Panc1 (cell line): ENCODE results near the gene IGSF11.

Source experiments
- POLR2AphosphoS5 ChIP-seq: IDR thresholded peaks from 2 replicates; pipeline ENCODE4 v1.6.1; 2012; ENCODE audit warnings: mild to moderate bottlenecking, low read depth, low read length, moderate library complexity
- TF ChIP-seq, protein P1 (sequence below): fragments of 450-650 bp; IDR thresholded peaks from 2 replicates; pipeline ENCODE4 v1.5.1; 2017; ENCODE audit warnings: mild to moderate bottlenecking
- TF ChIP-seq, protein P2 (sequence below), 2 experiments: IDR thresholded peaks; 2 replicates each; pipeline ENCODE4 v1.6.1; 2011 to 2012; ENCODE audit warnings: low read depth in 2 of 2, control low read depth in 1 of 2, low read length in 1 of 2, mild to moderate bottlenecking in 1 of 2, moderate library complexity in 1 of 2; ENCODE audit not compliant: insufficient read depth in 1 of 2

DNA sequence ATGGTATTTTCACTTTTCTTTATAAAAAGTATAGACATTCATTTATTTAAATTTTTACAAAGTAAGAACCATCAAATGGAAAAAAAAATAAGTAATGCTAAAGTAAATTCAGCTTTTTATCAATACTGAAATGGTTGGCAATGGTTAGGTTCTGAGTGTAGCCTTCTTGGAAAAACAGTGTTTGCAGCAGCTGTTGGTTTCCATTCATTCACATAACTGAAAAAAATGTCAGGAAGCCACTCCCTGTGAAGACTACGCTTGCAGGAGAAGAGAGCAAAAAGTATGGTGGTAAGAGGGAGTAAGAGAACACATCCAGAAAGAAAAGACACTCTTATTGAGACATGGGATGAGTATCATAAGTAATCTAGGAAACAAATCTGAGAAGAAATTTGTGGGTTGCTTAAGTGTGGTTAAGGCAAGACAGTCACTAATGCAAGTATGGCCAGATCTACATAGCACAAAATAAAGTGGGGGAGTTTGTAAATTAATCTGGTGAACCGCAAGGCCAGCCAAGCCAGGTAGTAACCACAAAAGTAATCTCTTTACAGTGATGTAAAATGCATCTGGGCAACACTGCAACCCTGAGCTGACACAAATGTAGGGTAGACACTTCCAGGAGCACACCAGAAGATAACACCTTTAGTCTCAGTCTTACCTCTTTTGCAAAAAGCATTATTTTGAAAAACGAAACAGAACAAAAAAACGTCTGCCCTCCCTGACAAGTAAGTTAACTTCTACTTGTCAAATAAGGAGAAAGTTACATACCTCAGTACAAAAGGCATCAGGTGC lies 133.7 kb downstream of the IGSF11 start:
- TF ChIP-seq, protein P1, sequence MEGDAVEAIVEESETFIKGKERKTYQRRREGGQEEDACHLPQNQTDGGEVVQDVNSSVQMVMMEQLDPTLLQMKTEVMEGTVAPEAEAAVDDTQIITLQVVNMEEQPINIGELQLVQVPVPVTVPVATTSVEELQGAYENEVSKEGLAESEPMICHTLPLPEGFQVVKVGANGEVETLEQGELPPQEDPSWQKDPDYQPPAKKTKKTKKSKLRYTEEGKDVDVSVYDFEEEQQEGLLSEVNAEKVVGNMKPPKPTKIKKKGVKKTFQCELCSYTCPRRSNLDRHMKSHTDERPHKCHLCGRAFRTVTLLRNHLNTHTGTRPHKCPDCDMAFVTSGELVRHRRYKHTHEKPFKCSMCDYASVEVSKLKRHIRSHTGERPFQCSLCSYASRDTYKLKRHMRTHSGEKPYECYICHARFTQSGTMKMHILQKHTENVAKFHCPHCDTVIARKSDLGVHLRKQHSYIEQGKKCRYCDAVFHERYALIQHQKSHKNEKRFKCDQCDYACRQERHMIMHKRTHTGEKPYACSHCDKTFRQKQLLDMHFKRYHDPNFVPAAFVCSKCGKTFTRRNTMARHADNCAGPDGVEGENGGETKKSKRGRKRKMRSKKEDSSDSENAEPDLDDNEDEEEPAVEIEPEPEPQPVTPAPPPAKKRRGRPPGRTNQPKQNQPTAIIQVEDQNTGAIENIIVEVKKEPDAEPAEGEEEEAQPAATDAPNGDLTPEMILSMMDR = no peak
- TF ChIP-seq, protein P2, sequence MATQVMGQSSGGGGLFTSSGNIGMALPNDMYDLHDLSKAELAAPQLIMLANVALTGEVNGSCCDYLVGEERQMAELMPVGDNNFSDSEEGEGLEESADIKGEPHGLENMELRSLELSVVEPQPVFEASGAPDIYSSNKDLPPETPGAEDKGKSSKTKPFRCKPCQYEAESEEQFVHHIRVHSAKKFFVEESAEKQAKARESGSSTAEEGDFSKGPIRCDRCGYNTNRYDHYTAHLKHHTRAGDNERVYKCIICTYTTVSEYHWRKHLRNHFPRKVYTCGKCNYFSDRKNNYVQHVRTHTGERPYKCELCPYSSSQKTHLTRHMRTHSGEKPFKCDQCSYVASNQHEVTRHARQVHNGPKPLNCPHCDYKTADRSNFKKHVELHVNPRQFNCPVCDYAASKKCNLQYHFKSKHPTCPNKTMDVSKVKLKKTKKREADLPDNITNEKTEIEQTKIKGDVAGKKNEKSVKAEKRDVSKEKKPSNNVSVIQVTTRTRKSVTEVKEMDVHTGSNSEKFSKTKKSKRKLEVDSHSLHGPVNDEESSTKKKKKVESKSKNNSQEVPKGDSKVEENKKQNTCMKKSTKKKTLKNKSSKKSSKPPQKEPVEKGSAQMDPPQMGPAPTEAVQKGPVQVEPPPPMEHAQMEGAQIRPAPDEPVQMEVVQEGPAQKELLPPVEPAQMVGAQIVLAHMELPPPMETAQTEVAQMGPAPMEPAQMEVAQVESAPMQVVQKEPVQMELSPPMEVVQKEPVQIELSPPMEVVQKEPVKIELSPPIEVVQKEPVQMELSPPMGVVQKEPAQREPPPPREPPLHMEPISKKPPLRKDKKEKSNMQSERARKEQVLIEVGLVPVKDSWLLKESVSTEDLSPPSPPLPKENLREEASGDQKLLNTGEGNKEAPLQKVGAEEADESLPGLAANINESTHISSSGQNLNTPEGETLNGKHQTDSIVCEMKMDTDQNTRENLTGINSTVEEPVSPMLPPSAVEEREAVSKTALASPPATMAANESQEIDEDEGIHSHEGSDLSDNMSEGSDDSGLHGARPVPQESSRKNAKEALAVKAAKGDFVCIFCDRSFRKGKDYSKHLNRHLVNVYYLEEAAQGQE (IDR thresholded peaks at IDR 0.05; ENCODE audit: insufficient read depth in 1 of 2, low read depth in 2 of 2, low read length in 1 of 2) = no peak
- TF ChIP-seq POLR2AphosphoS5 = no peak
